Nephron progenitor cell (in vitro differentiated cells): ENCODE results near the gene DYNLT2B.
"Not testable (repeated sequence)": the region's sequence is repeated elsewhere in the genome, so short reads cannot be mapped to it uniquely, and the experiment has no call there.

Experiments used
- DNase-seq: peaks from one replicate; pipeline ENCODE4 v3.0.0; 2021
- H3K27ac Mint-ChIP-seq: 2 replicates; pipeline ENCODE4 v1.8.0; 2021; ENCODE audit warnings: mild to moderate bottlenecking, moderate library complexity, mixed read lengths
- H3K27me3 Mint-ChIP-seq: 2 replicates; pipeline ENCODE4 v1.8.0; 2021; ENCODE audit warnings: mild to moderate bottlenecking, low read depth, mixed read lengths; ENCODE audit not compliant: poor library complexity
- H3K36me3 Mint-ChIP-seq: 2 replicates; pipeline ENCODE4 v1.8.0; 2021; ENCODE audit warnings: low read depth, mixed read lengths
- H3K4me1 Mint-ChIP-seq: 2 replicates; pipeline ENCODE4 v1.8.0; 2021; ENCODE audit warnings: mixed read lengths
- H3K4me3 Mint-ChIP-seq: 2 replicates; pipeline ENCODE4 v1.8.0; 2021; ENCODE audit warnings: mild to moderate bottlenecking, moderate library complexity, mixed read lengths
- H3K9me3 Mint-ChIP-seq: 2 replicates; pipeline ENCODE4 v1.8.0; 2021; ENCODE audit warnings: mild to moderate bottlenecking, moderate library complexity, mixed read lengths
- CTCF ChIP-seq: fragments of 200-600 bp; sonication (generic); IDR thresholded peaks from 2 replicates; pipeline ENCODE4 v1.5.0; 2021; ENCODE audit warnings: antibody characterized with exemption

The DYNLT2B gene

DNA sequence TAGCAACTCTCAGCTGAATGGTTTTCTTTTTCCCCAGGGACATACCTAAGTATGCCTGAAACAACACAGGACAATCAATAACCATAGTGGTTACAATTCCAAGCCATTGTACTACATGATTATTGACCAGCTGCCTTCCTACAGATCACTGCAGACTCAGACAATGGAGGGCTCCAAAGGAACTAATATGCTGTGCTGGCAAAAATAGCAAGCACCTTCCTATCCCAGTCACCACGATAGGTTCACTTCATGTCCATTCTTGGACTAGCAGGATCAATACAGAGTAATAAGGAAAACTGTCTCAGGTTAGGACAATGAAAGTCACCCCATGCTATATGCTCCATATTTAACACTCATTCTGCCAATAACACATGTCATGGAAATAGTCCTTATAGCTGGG lies 37.6 kb upstream of the DYNLT2B start:
- Mint-ChIP-seq H3K27ac (no peak overlapping the region), H3K9me3 (no peaks in the 10 kb centered on the region), H3K36me3 (peaks cover 84% of the 10 kb centered on the region), H3K27me3 (no peaks in the 10 kb centered on the region), H3K4me1 (no peaks in the 10 kb centered on the region), H3K4me3 (no peak overlapping the region)
- DNase-seq: no peak
- TF ChIP-seq CTCF: no peak

- Mint-ChIP-seq H3K27ac (no peak overlapping the region), H3K36me3 (peaks cover 84% of the 10 kb centered on the region), H3K9me3 (peaks cover 5% of the 10 kb centered on the region), H3K4me1 (no peaks in the 10 kb centered on the region), H3K4me3 (no peak overlapping the region), H3K27me3 (no peaks in the 10 kb centered on the region)
- DNase-seq: no peak
- no peak for TF ChIP-seq CTCF
Measured at GRCh38 chr3:196354132-196354531, 36.1 kb upstream of the DYNLT2B start.

DNA sequence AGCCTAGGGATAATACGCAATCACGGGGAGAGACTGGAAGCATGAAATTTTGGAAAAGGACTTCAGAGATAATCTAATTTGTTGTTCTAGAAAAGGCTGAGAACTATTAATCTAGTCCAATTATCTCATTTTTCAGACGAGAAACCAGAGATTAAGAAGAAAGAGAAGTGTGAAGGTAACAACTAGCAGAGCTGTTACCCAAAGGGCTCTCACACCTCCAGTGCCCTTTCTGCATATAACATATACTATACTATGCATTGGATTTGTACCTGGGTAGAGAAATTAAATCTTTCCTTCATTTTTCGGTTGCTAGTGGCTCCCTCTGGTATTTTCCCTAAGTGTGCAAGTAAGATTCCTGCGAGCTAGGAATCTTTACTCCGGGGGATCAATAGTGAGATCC lies 33.5 kb upstream of the DYNLT2B start:
- H3K36me3 Mint-ChIP-seq: peaks cover 82% of the 10 kb centered on the region
- H3K9me3 Mint-ChIP-seq: peaks cover 5% of the 10 kb centered on the region
- H3K4me3 Mint-ChIP-seq: no peak overlapping the region
- no peaks in the 10 kb centered on the region for H3K4me1 Mint-ChIP-seq
- no peaks in the 10 kb centered on the region for H3K27me3 Mint-ChIP-seq
- no peak for DNase-seq
- H3K27ac Mint-ChIP-seq: no peak overlapping the region
- no peak for TF ChIP-seq CTCF

DNA sequence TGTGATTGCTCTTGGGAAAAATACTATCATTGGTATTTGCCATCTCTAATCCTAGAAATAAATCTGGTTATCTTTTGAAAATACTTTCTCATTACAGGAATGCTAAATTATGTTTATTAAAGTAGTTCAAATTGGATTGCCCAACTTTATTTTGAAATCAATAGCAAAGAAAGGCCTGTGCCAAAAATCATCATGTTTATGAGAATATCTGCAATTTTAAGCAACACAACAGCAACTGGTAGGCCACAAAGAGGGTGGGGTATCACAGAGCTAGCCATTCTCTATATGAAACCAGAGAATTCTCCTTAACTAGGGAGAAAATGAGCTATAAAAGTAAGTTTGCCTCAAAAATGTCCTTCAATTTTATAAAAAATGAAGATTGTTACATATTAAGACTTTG lies 32.0 kb upstream of the DYNLT2B start:
- no peak for DNase-seq
- H3K36me3 Mint-ChIP-seq: peaks cover 80% of the 10 kb centered on the region
- H3K9me3 Mint-ChIP-seq: peaks cover 8% of the 10 kb centered on the region
- H3K27me3 Mint-ChIP-seq: no peaks in the 10 kb centered on the region
- no peak for TF ChIP-seq CTCF
- H3K27ac Mint-ChIP-seq: no peak overlapping the region
- H3K4me3 Mint-ChIP-seq: no peak overlapping the region
- no peaks in the 10 kb centered on the region for H3K4me1 Mint-ChIP-seq

GRCh38 chr3:196348698-196349097 lies 30.7 kb upstream of the DYNLT2B start:
- no peak overlapping the region for H3K4me3 Mint-ChIP-seq
- H3K9me3 Mint-ChIP-seq: peaks cover 8% of the 10 kb centered on the region
- H3K36me3 Mint-ChIP-seq: peaks cover 75% of the 10 kb centered on the region
- no peak for TF ChIP-seq CTCF
- H3K27me3 Mint-ChIP-seq: no peaks in the 10 kb centered on the region
- H3K4me1 Mint-ChIP-seq: no peaks in the 10 kb centered on the region
- DNase-seq: no peak
- no peak overlapping the region for H3K27ac Mint-ChIP-seq

- H3K36me3 Mint-ChIP-seq: peaks cover 49% of the 10 kb centered on the region
- H3K27ac Mint-ChIP-seq: no peak overlapping the region
- DNase-seq: no peak
- H3K9me3 Mint-ChIP-seq: peaks cover 8% of the 10 kb centered on the region
- H3K4me3 Mint-ChIP-seq: no peak overlapping the region
- no peak for TF ChIP-seq CTCF
- no peaks in the 10 kb centered on the region for H3K27me3 Mint-ChIP-seq
- no peaks in the 10 kb centered on the region for H3K4me1 Mint-ChIP-seq
Measured at GRCh38 chr3:196344663-196345062, 26.6 kb upstream of the DYNLT2B start.

GRCh38 chr3:196343917-196344316 lies 25.9 kb upstream of the DYNLT2B start:
- not testable (repeated sequence) for H3K27me3 Mint-ChIP-seq, H3K4me1 Mint-ChIP-seq, H3K27ac Mint-ChIP-seq, H3K4me3 Mint-ChIP-seq, DNase-seq, H3K9me3 Mint-ChIP-seq
- peaks cover 42% of the 10 kb centered on the region for H3K36me3 Mint-ChIP-seq
